ENCODE results near the gene OR11G2.
"Not testable (repeated sequence)": the region's sequence is repeated elsewhere in the genome, so short reads cannot be mapped to it uniquely, and the experiment has no call there.

OR11G2 gene

DNA sequence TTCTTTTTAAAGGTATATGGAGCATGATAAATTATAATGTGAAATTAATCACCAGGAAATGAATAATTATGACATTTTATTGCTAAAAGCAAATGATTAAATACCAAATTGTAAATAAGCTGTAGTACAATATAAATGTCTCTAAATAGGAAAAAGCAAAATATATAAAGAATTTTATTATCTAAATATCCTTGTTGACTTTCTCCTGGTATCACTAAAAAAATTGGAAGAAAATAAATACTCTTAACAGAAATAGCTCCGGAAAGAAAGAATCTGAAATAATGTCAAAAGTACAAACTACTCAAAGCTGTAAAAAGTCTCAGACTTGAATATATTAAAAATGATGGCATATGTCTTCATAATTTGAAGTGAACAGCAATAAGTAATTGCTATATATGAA, 38.0 kb downstream of the OR11G2 start, which contains the start of gene OR11H7:
Gene OR11H7 (plus strand): TSS at position 301 of the 400 bp plus-strand sequence.
- DNase-seq: no peak

DNA sequence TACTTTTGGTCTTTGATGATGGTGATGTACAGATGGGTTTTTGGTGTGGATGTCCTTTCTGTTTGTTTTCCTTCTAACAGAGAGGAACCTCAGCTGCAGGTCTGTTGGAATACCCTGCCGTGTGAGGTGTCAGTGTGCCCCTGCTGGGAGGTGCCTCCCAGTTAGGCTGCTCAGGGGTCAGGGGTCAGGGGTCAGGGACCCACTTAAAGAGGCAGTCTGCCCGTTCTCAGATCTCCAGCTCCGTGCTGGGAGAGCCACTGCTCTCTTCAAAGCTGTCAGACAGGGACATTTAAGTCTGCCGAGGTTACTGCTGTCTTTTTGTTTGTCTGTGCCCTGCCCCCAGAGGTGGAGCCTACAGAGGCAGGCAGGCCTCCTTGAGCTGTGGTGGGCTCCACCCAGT, 44.7 kb downstream of the OR11G2 start:
- DNase-seq: not testable (repeated sequence)

DNA sequence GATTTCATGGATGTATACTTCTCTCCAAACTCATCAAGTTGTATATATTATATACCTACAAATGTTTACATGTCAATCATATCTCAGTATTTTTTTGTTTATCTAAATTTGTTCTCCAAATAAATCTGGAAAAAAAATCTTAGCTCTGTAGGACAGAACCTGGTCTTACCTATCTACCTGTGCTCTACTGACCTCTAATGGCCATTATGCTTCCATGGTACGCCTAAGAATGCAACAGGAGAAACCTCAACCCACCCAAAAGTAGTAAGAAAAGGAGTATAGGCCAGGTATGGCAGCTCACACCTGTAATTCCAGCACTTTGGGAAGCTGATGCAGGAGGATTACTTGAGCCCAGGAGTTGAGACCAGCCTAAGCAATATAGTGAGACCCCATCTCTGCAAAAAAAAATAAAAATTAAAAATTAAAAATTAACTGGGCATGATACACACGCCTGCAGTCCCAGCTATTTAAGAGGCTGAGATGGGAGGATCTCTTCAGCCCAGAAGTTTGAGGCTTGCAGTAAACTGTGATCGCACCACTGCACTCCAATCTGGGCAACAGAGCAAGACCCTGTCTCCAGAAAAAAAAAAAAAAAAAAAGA, 57.0 kb downstream of the OR11G2 start:
- DNase-seq: no peak

Measured in NCI-H2029 (cell line).